ENCODE data around the gene BEST4.
"Not testable (repeated sequence)": the region's sequence is repeated elsewhere in the genome, so short reads cannot be mapped to it uniquely, and the experiment has no call there.

Gene BEST4

DNA sequence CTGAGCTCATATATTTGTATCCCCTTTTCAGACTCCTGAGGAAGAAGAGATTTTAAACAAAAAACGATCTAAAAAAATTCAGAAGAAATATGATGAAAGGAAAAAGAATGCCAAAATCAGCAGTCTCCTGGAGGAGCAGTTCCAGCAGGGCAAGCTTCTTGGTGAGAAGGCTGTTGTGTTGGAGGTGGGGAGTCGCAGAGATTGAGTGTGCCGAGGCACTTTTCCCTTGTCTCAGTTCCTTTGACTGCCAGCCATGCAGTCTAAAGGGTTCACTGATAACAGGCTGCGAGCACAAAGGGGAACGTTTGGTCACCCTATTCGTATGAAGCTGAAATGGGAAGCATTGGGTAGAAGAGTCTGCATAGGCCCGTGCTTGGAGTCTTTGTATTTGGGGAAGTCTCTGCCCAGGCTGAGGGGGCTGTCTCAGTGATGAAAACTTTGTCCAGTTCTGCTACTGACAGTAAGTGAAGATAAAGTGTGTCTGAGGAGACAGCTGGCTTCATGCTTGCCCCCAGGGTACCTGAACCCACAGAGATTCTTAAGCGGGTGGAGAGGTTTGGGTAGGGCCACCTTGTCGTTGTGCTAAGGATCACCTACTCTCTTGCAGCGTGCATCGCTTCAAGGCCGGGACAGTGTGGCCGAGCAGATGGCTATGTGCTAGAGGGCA is 9.9 kb downstream of the BEST4 start:
- no peak for DNase-seq (ENCODE audit: low read depth, low spot score)

DNA sequence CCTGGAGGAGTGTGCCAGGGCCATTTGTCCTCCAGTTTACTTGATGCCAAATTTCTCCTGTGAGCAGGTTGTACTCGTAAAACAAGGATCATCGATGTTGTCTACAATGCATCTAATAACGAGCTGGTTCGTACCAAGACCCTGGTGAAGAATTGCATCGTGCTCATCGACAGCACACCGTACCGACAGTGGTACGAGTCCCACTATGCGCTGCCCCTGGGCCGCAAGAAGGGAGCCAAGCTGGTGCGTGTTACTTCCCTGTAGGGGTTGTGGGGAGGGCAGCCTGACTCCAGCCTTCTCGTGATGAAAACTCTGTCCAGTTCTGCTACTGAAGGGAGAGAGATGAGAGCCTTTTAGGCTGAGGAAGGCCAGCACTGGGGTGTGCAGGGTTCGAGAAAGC is 10.4 kb downstream of the BEST4 start:
- no peak for DNase-seq (ENCODE audit: low read depth, low spot score)

- DNase-seq (ENCODE audit: low read depth, low spot score): no peak
Observed at GRCh38 chr1:44776730-44777068, 11.3 kb downstream of the BEST4 start.

GRCh38 chr1:44775930-44776729 is 11.8 kb downstream of the BEST4 start:
- DNase-seq (ENCODE audit: low read depth, low spot score): peak; percentile 47

DNA sequence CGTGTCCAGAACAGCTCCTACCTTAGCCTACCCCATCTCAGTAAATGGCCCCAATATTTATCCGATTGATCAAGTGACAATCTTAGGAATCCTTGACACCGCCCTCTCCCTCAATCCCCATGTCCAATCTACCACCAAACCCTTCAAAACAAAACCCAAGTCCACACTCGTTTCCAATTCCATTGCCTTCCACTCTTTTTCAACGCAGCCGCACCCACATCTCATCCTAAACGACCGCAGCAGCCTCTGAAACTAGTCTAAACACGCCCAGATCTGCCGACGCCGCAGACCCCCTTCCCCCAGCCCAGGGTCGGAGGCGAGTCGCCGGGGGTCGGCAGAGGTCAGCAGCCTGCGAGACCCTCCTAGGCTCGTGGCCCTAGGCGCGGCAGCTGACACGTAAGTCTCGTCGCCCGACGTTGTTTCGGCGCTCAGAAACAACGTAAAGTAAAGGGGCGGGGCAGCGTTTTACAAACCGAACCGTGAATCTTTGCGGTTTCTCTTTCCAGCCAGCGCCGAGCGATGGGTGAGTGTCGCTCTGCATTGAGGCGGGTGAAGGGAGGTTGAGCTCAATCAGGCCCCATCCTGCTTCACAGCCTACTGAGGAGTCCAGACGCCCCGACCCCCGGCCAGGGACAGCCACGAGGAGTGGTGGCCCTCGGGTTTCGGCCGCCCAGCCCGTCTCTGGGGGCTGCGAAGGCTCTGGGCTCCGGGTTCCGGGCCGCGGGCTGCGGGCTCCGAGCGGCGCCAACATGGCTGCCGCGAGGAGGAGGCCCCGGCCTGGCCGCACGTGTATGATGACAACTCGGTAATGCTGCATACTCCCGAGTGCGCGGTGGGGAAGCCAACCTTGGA is 12.7 kb downstream of the BEST4 start, which contains the start of gene RPS8:
RPS8 (plus strand) TSS at position 463 of the 852 bp plus-strand sequence; CDS start at position 520, 57 bp downstream.
- DNase-seq (ENCODE audit: low read depth, low spot score): peak; percentile 97

DNA sequence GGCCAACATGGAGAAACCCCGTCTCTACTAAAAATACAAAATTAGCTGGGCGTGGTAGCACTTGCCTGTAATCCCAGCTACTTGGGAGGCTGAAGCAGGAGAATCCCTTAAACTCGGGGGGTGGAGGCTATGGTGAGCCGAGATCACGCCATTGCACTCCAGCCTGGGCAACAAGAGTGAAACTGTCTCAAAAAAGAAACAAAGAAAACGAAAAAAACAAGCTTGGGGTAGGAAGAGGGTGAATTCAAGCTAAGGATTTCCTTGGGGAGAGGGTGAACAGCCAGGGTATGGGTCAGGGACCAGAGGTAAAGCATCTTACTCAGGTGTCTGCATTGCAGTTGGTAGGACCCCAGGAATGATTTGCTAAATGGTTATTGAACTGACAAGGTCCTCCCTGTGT is 21.5 kb downstream of the BEST4 start:
- DNase-seq (ENCODE audit: low read depth, low spot score): not testable (repeated sequence)

DNA sequence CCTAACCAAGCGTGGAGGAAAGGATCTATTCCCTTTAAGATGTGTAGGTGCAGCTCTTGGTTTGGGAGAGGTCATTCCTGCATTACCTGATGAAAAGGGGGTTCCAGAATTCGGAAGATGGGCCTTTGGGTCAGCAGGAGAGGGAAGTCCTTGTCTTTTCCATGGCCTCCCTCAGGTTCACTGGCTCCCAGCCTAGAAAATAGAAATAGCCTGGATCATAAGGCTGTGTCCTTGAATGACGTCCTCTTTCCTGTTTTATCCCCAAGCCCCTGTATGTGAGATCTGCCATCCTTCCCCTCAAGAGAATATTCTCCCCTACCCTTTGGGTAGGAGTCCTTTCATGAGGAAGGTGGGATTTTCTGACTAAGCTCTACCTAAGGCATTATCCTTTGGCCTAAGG is 27.1 kb downstream of the BEST4 start:
- DNase-seq (ENCODE audit: low read depth, low spot score): no peak

DNA sequence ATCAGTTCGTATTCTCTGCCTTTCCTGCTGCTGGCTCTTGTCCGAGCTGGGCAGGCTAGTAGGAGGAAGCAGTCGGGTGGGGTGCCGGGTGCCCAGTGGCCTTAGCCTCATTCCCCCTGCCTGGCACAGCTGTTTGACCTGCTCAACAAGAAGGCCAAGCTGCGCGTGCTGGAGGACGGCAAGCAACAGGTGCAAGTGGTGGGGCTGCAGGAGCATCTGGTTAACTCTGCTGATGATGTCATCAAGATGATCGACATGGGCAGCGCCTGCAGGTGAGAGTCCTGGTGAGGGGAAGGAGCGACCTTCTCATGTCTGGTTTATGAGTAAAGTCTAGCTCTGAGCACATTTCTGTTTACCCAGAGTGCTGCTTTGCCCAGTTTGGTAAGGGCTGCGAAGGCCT is 28.9 kb downstream of the BEST4 start:
- no peak for DNase-seq (ENCODE audit: low read depth, low spot score)

DNA sequence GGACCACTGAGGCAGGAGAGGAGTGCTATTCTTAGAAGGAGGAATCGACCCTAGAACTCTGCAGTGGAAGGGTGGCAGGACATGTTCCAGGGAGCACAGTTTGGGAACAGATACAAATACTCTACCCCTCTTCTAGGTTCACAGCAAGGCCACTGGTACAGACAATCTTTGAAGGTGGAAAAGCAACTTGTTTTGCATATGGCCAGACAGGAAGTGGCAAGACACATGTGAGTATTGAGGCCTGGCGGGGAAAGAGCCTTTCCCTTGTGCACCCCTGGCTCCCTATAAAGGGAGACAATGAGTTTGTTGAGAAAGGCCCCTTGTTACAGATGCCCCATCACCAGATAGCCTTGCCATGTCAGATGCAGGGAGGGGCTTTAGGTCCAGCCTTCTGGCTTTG is 30.6 kb downstream of the BEST4 start:
- DNase-seq (ENCODE audit: low read depth, low spot score): no peak

GRCh38 chr1:44747878-44748277 is 40.1 kb downstream of the BEST4 start:
- no peak for DNase-seq (ENCODE audit: low read depth, low spot score)

DNA sequence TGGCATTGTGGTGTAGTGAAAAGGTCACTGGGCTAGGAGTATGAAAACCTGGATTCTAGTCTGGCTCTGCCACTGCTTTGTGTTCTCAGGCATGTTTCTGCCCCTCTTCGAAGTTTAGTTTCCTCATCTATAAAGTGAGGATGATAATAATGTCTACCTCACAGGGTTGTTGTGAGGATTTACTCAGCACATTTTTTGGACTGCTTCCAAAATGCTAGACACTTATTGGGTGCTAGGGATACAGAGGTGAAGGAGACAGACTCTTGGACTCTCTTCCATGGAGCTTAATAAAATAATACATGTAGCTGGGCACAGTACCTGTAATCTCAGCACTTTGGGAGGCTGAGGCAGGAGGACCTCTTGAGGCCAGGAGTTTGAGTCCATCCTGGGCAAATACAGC is 44.8 kb downstream of the BEST4 start:
- no peak for DNase-seq (ENCODE audit: low read depth, low spot score)

GRCh38 chr1:44740179-44740617 is 47.8 kb downstream of the BEST4 start:
- DNase-seq (ENCODE audit: low read depth, low spot score): no peak

GRCh38 chr1:44739307-44740178 is 48.4 kb downstream of the BEST4 start, which contains the start of gene KIF2C:
KIF2C (plus strand) TSS chr1:44739837; CDS start chr1:44739933, 96 bp downstream.
- DNase-seq (ENCODE audit: low read depth, low spot score): peak; percentile 99

GRCh38 chr1:44738953-44739306 is 49.0 kb downstream of the BEST4 start:
- not testable (repeated sequence) for DNase-seq (ENCODE audit: low read depth, low spot score)

DNA sequence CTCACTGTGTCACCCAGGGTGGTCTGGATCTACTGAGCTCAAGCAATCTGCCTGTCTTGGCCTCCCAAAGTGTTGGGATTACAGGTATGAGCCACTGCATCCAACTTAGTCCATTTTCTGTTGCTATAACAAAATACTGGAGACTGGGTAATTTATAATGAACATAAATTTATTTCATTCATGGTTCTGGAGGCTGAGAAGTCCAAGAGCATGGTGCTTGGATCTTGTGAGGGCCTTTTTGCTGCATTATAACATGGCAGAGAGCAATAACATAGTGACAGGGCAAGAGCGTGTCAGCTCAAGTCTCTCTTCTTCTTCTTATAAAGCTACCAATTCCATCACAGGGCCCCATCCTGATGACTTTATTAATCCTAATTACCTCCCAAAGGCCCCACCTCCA is 52.0 kb downstream of the BEST4 start:
- DNase-seq (ENCODE audit: low read depth, low spot score): no peak

DNA sequence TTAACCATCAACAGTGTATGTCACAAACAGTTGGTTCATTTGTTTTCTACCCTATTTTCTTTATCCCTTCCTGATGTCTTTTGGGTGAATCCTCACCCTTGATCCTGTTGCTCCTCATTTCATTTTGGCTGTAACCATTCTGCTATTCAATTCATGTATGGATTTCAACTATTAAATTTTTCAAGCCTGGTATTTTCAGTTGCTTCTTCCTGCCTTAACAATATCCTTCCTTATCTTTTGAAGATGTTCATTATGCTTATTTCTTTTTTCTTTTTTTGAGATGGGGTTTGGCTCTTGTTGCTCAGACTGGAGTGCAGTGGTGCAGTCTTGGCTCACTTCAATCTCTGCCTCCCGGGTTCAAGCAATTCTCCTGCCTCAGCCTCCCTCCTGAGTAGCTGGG is 54.2 kb downstream of the BEST4 start:
- DNase-seq (ENCODE audit: low read depth, low spot score): no peak
